K562 (cell line): ENCODE data around the gene TEAD4. TPM values are rescaled to one million over a fixed set of nuclear protein-coding genes. Genes with fewer than 3 reads are reported as not detected.

Experiments used
- ASH1L ChIP-seq: fragments of 450-650 bp; IDR thresholded peaks from 2 replicates; pipeline ENCODE4 v1.6.1; 2018; ENCODE audit warnings: borderline replicate concordance, mild to moderate bottlenecking, low read depth; ENCODE audit not compliant: partially characterized antibody
- BDP1 ChIP-seq: IDR thresholded peaks from 3 replicates; pipeline ENCODE4 v1.6.1; 2011; ENCODE audit not compliant: insufficient read length, insufficient read depth
- BRD9 ChIP-seq: fragments of 450-650 bp; IDR thresholded peaks from 2 replicates; pipeline ENCODE4 v1.6.1; 2018; ENCODE audit warnings: low read depth; ENCODE audit not compliant: partially characterized antibody
- CEBPB ChIP-seq: fragments of 450-650 bp; IDR thresholded peaks from 2 replicates; pipeline ENCODE4 v1.6.1; 2016; ENCODE audit warnings: missing genetic modification characterization, missing compliant biosample characterization
- CREB3 ChIP-seq: fragments of 450-650 bp; conservative IDR thresholded peaks from 2 replicates; pipeline ENCODE4 v1.6.1; 2016; ENCODE audit warnings: missing genetic modification characterization, low read depth, mild to moderate bottlenecking, missing compliant biosample characterization, moderate library complexity
- E2F3 ChIP-seq: fragments of 250-450 bp; sonication (Bioruptor Pico); IDR thresholded peaks from 2 replicates; pipeline ENCODE4 v1.4.0; 2020; ENCODE audit warnings: mild to moderate bottlenecking
- EP300 ChIP-seq: IDR thresholded peaks from 2 replicates; pipeline ENCODE4 v1.6.1; 2012; ENCODE audit warnings: low read length, improper control_type of control experiment
- GATAD2A ChIP-seq: fragments of 450-650 bp; IDR thresholded peaks from 2 replicates; pipeline ENCODE4 v1.6.1; 2017
- KLF16 ChIP-seq: IDR thresholded peaks from 2 replicates; pipeline ENCODE4 v1.6.1; 2016; ENCODE audit warnings: antibody characterized with exemption
- MTA1 ChIP-seq: fragments of 450-650 bp; IDR thresholded peaks from 2 replicates; pipeline ENCODE4 v1.6.1; 2017; ENCODE audit warnings: borderline replicate concordance
- NFYB ChIP-seq: IDR thresholded peaks from 2 replicates; pipeline ENCODE4 v1.6.1; 2011; ENCODE audit warnings: mild to moderate bottlenecking, moderate library complexity; ENCODE audit not compliant: insufficient read length; ENCODE audit errors: extremely low read depth
- OTX1 ChIP-seq: fragments of 450-650 bp; formaldehyde crosslinking; IDR thresholded peaks from 2 replicates; pipeline ENCODE4 v1.4.0; 2022; ENCODE audit warnings: mild to moderate bottlenecking
- PATZ1 ChIP-seq: fragments of 250-450 bp; sonication (Bioruptor Pico); IDR thresholded peaks from 2 replicates; pipeline ENCODE4 v1.5.0; 2020; ENCODE audit warnings: mild to moderate bottlenecking, borderline replicate concordance
- PCBP2 ChIP-seq: fragments of 200-400 bp; formaldehyde crosslinking; IDR thresholded peaks from 2 replicates; pipeline ENCODE4 v1.6.1; 2018; ENCODE audit warnings: low read length, low read depth, mild to moderate bottlenecking, moderate library complexity; ENCODE audit not compliant: poor library complexity, severe bottlenecking
- SMARCB1 ChIP-seq: IDR thresholded peaks from 2 replicates; pipeline ENCODE4 v1.6.1; 2011; ENCODE audit warnings: improper control_type of control experiment, low read depth; ENCODE audit not compliant: insufficient read length
- TCFL5 ChIP-seq: fragments of 250-450 bp; sonication (Bioruptor Pico); conservative IDR thresholded peaks from 2 replicates; pipeline ENCODE4 v1.6.1; 2021; ENCODE audit warnings: mild to moderate bottlenecking, moderate library complexity, matching md5 sums
- WHSC1 ChIP-seq: IDR thresholded peaks from one replicate; pipeline ENCODE4 v1.6.1; 2012; ENCODE audit warnings: low read length, control low read depth, inconsistent platforms
- ZFP30 ChIP-seq: fragments of 250-450 bp; sonication (Bioruptor Pico); IDR thresholded peaks from 2 replicates; pipeline ENCODE4 v1.8.0; 2022; ENCODE audit warnings: moderate library complexity, mild to moderate bottlenecking, inconsistent platforms, borderline replicate concordance
- ZNF121 ChIP-seq: sonication (generic); formaldehyde crosslinking; conservative IDR thresholded peaks from 2 replicates; pipeline ENCODE4 v1.8.0; 2022; ENCODE audit warnings: missing genetic modification reagents
- ZNF140 ChIP-seq: fragments of 250-450 bp; sonication (Bioruptor Pico); IDR thresholded peaks from 2 replicates; pipeline ENCODE4 v1.8.0; 2021; ENCODE audit warnings: moderate library complexity, mild to moderate bottlenecking, inconsistent platforms
- ZNF217 ChIP-seq: sonication (generic); formaldehyde crosslinking; IDR thresholded peaks from 2 replicates; pipeline ENCODE4 v1.8.0; 2022; ENCODE audit warnings: mild to moderate bottlenecking, missing genetic modification reagents
- ZNF77 ChIP-seq: fragments of 250-450 bp; sonication (Bioruptor Pico); IDR thresholded peaks from 2 replicates; pipeline ENCODE4 v1.5.0; 2020
- ZNF785 ChIP-seq: fragments of 250-450 bp; sonication (Bioruptor Pico); IDR thresholded peaks from 2 replicates; pipeline ENCODE4 v1.4.0; 2020; ENCODE audit warnings: mild to moderate bottlenecking
- polyA plus RNA-seq, 8 experiments: library from polyadenylated mRNA; depleted of rRNA in 4 of 8; stranded (reverse) in 5 of 8; unstranded in 3 of 8; fragments of >200 nt; fragmentation: Nextera tagmentation in 2 of 8; fragmentation: Illumina TruSeq in 1 of 8; extraction: Ambion mirVana in 2 of 8; extraction: Trizol in 1 of 8; gene quantifications; 2 replicates each; pipeline versions ENCODE4 v1.2.1 to v1.2.3, GENCODE V29; 2011 to 2014; ENCODE audit warnings: inconsistent platforms in 1 of 8, missing spikeins in 1 of 8
- total RNA-seq, 7 experiments: library from RNA; depleted of rRNA in 6 of 7; stranded (reverse); fragments of >200 nt in 6 of 7; fragmentation: Illumina TruSeq in 2 of 7; extraction: Trizol in 2 of 7; gene quantifications; 2 replicates each; pipeline versions ENCODE4 v1.2.1 to v1.2.3, GENCODE V29; 2011 to 2021; ENCODE audit warnings: low replicate concordance in 1 of 7
- TF ChIP-seq, protein P1 (sequence below): fragments of 250-450 bp; sonication (Bioruptor Pico); IDR thresholded peaks from 2 replicates; pipeline ENCODE4 v1.5.0; 2021
- TF ChIP-seq, protein P2 (sequence below): sonication (generic); formaldehyde crosslinking; IDR thresholded peaks from 2 replicates; pipeline ENCODE4 v1.8.0; 2022; ENCODE audit warnings: mild to moderate bottlenecking, low read depth, missing genetic modification reagents

Gene TEAD4
- total and polyA plus RNA-seq, 9 of the 15 experiments (the other 6 are each of a cell fraction or from before 2014, with no cell fraction given): 0.82 to 40.0 (median 17.0) TPM

DNA sequence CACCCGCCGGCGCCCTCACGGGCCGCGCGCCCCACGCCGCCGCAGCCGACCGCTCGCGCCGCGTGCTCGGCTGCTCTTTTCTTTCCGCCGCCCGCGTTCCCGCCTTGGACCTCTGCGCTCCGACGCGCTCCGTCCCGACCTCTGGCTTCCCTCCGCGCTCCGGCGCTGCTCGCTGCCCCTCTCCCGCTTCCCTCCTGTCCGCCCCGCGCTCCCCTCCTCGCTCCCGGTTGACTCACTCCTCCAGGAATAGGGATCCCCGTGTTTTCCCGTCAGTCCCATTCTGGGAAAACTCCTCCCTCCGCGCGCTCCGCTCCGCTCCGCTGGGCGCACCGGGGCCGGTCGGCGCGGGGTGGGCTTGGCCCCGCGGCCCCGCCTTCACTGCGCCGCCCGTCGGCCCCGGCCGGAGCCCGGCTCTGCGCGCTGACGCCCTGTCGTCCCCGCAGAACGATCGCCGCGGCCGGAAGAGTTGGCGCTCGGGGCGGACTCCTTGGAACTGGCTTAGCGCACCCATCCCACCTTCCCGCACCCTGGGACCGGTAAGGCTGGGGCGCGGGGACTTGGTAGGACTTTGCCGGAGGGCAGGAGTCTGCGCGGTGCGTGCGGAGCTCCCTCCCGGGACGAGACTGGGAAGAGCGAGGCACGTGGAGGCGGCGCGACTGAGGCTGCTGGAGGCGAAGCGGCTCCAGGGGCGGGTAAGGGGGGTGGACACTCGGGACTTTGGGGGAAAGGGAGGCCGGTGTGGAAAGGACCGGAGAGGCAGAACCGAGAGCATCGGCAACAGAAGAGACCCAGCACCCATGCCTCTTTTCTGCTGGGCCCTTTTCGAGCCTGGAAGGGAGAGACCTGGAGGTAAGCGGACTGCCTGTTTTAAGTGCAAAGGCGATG lies 550 bp downstream of the TEAD4 start (continued):
- TF ChIP-seq ASH1L (no peak), ZNF785 (no peak), BDP1 (no peak), OTX1 (CRISPR knock-in tag) (no peak), PATZ1 (CRISPR knock-in tag) (no peak), CEBPB (tag) (no peak), NFYB (no peak), ZNF121 (CRISPR knock-in tag) (no peak), ZNF217 (no peak), EP300 (no peak), KLF16 (no peak), ZFP30 (no peak), GATAD2A (no peak), MTA1 (no peak), PCBP2 (no peak), BRD9 (no peak), WHSC1 (no peak), ZNF140 (CRISPR knock-in tag) (no peak), SMARCB1 (no peak), CREB3 (tag) (no peak), ZNF77 (CRISPR knock-in tag) (no peak), TCFL5 (CRISPR knock-in tag) (no peak), E2F3 (CRISPR knock-in tag) (no peak)
- TF ChIP-seq, protein P1, sequence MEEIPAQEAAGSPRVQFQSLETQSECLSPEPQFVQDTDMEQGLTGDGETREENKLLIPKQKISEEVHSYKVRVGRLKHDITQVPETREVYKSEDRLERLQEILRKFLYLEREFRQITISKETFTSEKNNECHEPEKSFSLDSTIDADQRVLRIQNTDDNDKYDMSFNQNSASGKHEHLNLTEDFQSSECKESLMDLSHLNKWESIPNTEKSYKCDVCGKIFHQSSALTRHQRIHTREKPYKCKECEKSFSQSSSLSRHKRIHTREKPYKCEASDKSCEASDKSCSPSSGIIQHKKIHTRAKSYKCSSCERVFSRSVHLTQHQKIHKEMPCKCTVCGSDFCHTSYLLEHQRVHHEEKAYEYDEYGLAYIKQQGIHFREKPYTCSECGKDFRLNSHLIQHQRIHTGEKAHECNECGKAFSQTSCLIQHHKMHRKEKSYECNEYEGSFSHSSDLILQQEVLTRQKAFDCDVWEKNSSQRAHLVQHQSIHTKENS: no peak
- TF ChIP-seq, protein P2, sequence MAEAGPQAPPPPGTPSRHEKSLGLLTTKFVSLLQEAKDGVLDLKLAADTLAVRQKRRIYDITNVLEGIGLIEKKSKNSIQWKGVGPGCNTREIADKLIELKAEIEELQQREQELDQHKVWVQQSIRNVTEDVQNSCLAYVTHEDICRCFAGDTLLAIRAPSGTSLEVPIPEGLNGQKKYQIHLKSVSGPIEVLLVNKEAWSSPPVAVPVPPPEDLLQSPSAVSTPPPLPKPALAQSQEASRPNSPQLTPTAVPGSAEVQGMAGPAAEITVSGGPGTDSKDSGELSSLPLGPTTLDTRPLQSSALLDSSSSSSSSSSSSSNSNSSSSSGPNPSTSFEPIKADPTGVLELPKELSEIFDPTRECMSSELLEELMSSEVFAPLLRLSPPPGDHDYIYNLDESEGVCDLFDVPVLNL (CRISPR knock-in tag): no peak
